ENCODE measurements around the gene OR4E1.

OR4E1 gene

DNA sequence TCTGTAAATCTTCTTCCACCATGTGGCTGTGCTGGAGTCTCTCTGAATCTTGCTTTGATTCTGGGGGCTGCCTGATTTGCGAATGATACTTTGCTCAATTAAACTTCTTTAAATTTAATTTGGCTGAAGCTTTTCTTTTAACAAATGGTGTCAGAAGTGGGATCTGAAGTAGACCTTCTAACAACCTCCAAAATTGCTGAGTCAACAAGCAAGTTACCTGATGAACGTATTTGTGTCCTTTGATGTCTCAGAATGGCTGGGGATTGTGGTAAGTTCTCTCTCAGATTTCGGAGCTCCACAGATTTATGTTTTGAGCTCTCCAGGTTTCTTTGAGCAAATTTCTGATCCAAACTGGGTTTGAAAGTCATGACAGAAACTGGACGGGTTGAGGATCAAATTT lies 1.9 kb upstream of the OR4E1 start:
- H3K4me3 ChIP-seq (ENCODE audit: low read depth, low read length): no peak overlapping the region
- TF ChIP-seq, protein P1, sequence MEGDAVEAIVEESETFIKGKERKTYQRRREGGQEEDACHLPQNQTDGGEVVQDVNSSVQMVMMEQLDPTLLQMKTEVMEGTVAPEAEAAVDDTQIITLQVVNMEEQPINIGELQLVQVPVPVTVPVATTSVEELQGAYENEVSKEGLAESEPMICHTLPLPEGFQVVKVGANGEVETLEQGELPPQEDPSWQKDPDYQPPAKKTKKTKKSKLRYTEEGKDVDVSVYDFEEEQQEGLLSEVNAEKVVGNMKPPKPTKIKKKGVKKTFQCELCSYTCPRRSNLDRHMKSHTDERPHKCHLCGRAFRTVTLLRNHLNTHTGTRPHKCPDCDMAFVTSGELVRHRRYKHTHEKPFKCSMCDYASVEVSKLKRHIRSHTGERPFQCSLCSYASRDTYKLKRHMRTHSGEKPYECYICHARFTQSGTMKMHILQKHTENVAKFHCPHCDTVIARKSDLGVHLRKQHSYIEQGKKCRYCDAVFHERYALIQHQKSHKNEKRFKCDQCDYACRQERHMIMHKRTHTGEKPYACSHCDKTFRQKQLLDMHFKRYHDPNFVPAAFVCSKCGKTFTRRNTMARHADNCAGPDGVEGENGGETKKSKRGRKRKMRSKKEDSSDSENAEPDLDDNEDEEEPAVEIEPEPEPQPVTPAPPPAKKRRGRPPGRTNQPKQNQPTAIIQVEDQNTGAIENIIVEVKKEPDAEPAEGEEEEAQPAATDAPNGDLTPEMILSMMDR (IDR thresholded peaks at IDR 0.05; ENCODE audit: low read depth, low read length, missing control alignments): no peak
- no peak for DNase-seq (ENCODE audit: low read depth)

GRCh38 chr14:21672116-21672515 lies 1.5 kb downstream of the OR4E1 start:
- DNase-seq (ENCODE audit: low read depth): no peak
- no peak overlapping the region for H3K4me3 ChIP-seq (ENCODE audit: low read depth, low read length)
- TF ChIP-seq, protein P1 (IDR thresholded peaks at IDR 0.05; ENCODE audit: low read depth, low read length, missing control alignments): no peak

- TF ChIP-seq, protein P1 (IDR thresholded peaks at IDR 0.05; ENCODE audit: low read depth, low read length, missing control alignments): no peak
These were observed 2.2 kb downstream of the OR4E1 start for GRCh38 chr14:21671371-21671770.

DNA sequence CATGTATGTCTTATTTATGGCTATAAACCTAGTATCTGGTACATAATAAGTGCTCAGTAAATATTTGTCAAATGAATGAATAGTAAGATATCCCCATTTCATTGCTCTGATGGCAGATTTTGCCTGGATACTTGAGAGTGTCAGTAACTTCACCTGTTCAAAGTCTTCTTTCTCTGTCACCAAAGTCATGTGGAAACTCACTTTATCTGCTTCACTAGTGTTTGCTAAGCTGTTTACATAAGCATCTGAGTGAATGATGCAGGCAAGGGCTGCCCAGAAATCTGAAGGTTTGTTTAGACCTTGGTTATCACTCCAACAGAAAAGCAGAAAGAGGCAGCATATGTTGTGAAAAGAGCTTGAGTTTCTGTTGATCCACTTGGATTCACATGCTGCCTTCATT lies 4.3 kb downstream of the OR4E1 start:
- H3K4me3 ChIP-seq (ENCODE audit: low read depth, low read length): no peak overlapping the region
- TF ChIP-seq, protein P1 (IDR thresholded peaks at IDR 0.05; ENCODE audit: low read depth, low read length, missing control alignments): no peak
- DNase-seq (ENCODE audit: low read depth): no peak

More at GRCh38 chr14:21671371-21671770, 2.2 kb downstream of the OR4E1 start:
- no peak for DNase-seq (ENCODE audit: low read depth)
- H3K4me3 ChIP-seq (ENCODE audit: low read depth, low read length): no peak overlapping the region

GRCh38 chr14:21668377-21668776 lies 5.2 kb downstream of the OR4E1 start:
- TF ChIP-seq, protein P1 (IDR thresholded peaks at IDR 0.05; ENCODE audit: low read depth, low read length, missing control alignments): no peak
- H3K4me3 ChIP-seq (ENCODE audit: low read depth, low read length): no peak overlapping the region
- DNase-seq (ENCODE audit: low read depth): no peak

GRCh38 chr14:21656980-21657379 lies 16.6 kb downstream of the OR4E1 start:
- TF ChIP-seq, protein P1 (IDR thresholded peaks at IDR 0.05; ENCODE audit: low read depth, low read length, missing control alignments): no peak
- no peak overlapping the region for H3K4me3 ChIP-seq (ENCODE audit: low read depth, low read length)
- no peak for DNase-seq (ENCODE audit: low read depth)

DNA sequence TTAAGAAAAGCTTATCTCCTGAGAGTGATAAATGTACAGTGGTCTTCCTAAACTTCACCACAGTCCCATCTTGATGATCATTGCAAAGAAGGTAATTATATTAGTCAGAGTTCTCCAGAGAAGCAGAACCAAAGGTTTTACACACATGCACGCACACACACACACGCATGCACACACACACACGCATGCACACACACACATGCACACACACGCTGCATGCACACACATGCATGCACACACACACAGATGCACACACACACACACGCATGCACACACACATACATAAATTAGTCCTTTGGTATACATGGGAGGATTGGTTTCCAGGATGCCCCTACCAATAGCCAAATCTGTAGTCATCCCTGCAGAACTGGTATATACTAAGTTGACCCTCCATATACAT lies 19.4 kb downstream of the OR4E1 start:
- DNase-seq (ENCODE audit: low read depth): no peak
- TF ChIP-seq, protein P1 (IDR thresholded peaks at IDR 0.05; ENCODE audit: low read depth, low read length, missing control alignments): no peak
- H3K4me3 ChIP-seq (ENCODE audit: low read depth, low read length): no peak overlapping the region

All from GM12864 (cell line).